Erythroblast (primary cell): ENCODE results near the gene NOP56.

Source experiments
- GATA1 ChIP-seq: IDR thresholded peaks from 2 replicates; pipeline ENCODE4 v1.6.1; 2011; ENCODE audit warnings: low read depth, mild to moderate bottlenecking, control low read depth, low read length, moderate library complexity
- POLR2A ChIP-seq: IDR thresholded peaks from 2 replicates; pipeline ENCODE4 v1.6.1; 2011; ENCODE audit warnings: mild to moderate bottlenecking, low read length

DNA sequence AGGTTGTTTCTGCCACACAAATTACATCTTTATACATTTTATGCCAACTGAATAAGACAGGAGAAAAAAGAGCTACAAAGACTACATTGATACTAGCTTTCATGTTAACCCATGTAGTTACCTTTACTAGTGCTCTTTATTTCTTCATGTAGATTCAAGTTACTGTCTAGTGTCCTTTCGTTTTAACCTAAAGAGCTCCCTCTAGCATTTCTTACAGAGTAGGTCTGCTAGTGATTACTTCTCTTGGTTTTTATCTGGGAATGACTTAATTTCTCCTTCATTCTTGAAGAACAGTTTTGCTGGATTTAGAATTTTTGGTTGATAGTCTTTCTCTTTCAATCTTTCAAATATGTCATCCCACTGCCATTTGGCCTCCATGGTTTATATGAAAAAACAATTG, 21.2 kb upstream of the NOP56 start:
- TF ChIP-seq POLR2A (no peak), GATA1 (no peak)
